ENCODE measurements around the gene TADA3.

GRCh38 chr3:9750556-9751411 lies 41.5 kb downstream of the TADA3 start:
- TF ChIP-seq CTCF (conservative IDR thresholded peaks at IDR 0.05 in 1 of 2, IDR thresholded peaks at IDR 0.05 in 1 of 2; ENCODE audit: low read depth in 1 of 2, low read length in 2 of 2) (no peak), EZH2 (IDR thresholded peaks at IDR 0.05; ENCODE audit: low read length, missing control alignments) (no peak)

Data from fibroblast of lung (primary cell).